Dedifferentiated amniotic fluid mesenchymal stem cell (primary cell): ENCODE measurements around the gene CARMIL3.

ENCODE experiments used
- DNase-seq: peaks from one replicate; pipeline ENCODE4 v3.0.0-alpha.2; 2016; ENCODE audit errors: extremely low spot score

The CARMIL3 gene

DNA sequence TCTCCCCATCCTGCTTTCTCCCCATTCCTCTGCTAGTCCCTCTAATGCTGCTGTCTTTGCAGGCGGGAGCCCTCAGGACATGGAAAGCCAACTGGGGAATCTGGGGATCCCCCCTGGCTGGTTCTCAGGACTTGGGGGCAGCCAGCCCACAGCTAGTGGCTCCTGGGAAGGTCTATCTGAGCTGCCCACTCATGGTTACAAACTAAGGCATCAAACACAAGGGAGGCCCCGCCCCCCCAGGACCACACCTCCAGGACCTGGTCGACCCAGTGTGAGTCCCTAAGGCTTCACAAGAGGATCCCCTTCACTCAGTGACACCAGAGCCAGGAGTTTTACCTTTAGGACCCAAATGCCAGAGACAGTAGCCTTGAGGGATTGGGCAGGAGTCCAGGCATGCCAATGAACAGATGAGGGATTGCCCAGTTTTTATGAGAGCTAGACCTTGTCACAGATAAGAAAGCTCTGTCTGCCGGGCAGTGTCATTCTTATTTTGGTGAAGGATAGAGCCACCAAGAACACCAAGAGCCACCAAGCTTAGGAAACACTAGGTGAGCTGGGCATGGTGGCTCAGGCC is 11.5 kb downstream of the CARMIL3 start:
- DNase-seq = no peak

DNA sequence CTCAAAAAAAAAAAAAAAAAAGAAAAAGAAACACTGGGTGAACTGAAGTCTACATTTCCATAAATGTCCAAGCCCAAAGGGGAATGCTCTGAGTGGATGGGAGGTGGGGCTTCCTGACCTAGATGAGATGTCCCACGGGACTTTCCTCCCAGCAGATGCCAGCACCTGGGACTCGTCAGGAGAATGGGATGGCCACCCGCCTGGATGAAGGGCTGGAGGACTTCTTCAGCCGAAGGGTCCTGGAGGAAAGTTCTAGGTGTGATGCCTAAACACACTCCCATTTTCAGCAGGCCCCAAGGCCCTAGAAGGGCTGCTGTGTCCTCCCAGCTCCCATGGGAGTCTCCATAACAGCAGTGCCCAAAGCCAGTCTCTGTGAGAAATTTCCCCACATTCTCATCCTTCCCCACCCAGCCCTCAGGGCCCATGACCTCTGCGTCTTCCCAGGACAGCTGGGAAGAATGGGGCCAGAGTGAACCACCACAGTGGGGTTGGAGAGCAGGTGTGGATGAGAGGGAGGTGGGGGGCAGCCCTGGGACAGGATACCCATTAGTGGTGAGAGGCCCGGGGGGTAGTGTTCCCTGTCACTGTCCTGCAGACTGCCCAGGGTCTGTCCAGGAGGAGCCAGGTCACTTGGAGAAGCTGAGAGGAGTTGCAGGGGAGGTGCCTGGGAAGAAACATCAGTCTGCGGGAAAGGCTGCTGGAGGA is 12.4 kb downstream of the CARMIL3 start:
- no peak for DNase-seq

DNA sequence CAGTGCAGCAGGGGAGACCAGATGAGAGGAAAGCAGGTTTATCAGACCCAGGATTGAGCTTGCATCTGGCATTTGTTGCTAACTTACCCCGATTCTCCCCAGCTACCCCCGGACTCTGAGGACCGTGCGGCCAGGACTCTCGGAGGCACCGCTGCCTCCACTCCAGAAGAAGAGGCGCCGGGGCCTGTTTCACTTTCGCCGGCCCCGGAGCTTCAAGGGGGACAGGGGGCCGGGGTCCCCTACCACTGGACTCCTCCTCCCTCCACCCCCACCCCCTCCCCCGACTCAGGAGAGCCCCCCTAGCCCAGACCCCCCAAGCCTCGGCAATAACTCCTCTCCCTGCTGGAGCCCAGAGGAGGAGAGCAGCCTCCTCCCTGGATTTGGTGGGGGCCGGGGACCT is 13.0 kb downstream of the CARMIL3 start:
- no peak for DNase-seq

DNA sequence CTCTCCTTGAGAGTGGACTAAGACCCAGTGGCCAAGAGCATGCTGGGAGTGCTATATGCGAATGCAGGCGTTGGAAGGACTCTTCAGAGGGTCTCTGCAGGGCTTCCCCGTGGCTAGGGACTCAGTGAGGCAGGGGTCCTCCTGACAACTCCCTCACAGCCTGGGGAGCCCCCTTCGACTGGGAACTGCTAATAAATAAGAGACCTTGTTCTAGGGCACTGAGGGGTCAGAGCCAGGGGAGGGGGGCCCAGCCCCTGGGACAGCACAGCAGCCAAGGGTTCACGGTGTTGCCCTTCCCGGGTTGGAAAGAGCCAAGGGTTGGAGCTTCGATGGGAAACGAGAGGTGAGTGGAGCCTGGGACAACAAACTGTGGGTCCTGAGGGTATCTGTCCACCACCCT is 13.6 kb downstream of the CARMIL3 start:
- no peak for DNase-seq

DNA sequence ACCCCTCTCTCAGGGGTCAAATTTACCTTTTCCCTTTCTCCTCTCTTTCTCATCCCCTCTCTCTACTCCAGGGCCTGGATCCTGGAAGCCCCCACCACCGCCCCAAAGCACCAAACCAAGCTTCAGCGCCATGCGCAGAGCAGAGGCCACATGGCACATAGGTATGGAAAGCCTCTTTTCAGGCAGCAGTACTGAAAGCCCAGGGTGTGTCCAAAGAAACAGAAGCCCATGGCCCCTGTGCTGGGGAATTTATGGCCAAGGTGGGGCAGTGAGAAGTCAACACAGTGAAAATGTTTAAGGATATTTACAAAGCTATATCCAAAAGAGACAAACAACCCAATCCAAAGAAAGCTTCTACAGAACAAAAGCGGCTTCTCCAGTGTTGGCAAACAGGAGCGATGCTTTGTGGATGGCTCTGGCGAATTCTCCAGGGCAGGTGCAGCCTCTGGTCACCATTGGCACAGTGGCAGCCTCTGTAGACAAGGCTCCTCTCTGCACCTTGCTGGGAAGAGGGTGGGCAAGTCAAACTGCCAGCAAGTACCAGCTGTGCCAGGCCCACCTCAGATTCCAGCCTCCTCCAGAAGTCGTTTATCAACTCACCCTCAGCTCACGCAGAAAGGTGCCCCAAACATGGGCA is 14.8 kb downstream of the CARMIL3 start:
- no peak for DNase-seq

DNA sequence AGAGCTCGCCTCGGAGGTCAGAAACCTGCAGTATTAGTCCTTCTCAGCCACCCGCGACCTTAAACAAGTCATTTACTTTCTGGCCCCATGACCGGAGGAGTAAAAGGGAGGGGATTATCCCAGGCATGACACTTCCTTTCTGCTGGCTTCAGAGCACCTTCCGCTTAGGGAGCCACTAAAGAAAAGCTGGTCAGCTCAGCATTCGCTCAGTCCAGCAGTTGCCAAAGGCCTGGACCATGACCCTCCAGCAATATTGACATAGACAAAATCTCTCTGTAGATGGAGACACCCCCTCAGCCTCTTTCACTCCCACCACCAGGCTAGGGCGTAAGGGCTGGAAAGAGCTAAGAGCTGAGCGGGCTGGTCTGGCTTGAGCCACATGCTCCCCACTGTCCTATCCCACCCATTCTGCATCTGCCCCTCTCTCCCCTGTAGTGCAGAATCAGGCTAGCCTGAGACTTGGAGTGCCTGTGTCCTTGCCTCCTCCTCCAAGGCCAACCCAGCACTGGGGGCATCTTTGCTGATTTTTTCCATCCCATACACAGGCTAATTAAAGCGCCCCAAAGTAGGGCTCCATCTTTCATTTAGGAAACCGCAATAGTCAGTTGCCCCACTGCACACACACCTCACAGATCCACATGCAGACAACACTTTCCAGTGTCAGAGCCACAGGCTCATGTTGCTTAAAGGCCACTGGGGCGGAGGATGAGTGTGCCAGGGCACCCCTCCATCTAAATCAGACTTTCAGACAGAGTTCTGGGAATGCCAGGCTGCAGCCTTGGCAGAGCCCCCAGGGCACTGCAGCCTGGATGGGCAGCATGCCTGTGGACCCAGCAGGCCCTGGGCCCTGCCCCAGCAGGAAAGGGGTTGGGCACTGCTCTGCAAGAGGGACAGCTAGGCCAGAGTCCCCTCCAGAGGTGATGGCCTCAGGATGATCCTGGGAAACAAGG is 15.6 kb downstream of the CARMIL3 start:
- no peak for DNase-seq

DNA sequence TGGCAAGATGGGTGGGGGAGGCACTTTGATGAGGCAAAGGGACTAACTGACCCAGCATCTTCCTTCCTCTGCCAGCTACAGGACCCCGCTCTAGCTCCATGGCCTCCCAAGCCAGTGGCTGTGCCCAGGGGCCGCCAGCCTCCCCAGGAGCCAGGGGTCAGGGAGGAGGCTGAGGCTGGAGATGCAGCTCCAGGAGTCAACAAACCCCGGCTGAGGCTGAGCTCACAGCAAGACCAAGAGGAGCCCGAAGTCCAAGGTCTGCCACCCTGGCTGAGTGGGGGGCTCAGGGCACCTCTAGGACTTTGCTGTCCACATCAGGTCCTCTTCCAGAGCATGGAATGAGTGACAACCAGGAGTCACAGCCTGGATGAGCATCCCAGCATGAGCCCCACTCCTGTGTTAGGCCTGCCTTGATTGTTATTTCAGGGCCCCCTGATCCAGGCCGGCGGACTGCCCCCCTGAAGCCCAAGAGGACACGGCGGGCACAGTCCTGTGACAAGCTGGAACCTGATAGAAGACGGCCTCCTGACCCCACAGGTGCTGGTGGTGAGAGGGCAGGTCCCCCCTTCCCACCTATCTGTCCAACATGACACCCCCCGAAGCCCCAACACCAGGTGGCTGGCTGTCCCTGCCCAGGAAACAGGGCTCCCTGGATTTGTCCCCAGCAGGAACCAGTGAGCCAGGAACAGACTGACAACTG is 17.1 kb downstream of the CARMIL3 start:
- DNase-seq = no peak

DNA sequence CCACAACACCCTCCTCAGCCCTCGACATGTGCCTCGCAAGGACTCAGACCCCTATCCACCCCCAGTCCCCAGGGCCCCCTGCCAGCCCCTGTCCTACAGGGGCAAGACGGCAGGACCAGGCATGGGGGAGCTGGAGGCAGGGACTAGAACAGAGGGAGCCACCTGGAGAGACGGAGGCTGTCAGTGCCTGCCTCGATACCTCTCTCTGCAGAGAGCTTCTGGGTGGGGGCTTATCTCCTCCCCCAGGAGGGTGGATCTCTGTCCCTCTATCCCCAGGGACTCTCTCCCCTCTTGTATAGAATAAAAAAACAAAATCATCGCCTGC is 17.6 kb downstream of the CARMIL3 start:
- no peak for DNase-seq

DNA sequence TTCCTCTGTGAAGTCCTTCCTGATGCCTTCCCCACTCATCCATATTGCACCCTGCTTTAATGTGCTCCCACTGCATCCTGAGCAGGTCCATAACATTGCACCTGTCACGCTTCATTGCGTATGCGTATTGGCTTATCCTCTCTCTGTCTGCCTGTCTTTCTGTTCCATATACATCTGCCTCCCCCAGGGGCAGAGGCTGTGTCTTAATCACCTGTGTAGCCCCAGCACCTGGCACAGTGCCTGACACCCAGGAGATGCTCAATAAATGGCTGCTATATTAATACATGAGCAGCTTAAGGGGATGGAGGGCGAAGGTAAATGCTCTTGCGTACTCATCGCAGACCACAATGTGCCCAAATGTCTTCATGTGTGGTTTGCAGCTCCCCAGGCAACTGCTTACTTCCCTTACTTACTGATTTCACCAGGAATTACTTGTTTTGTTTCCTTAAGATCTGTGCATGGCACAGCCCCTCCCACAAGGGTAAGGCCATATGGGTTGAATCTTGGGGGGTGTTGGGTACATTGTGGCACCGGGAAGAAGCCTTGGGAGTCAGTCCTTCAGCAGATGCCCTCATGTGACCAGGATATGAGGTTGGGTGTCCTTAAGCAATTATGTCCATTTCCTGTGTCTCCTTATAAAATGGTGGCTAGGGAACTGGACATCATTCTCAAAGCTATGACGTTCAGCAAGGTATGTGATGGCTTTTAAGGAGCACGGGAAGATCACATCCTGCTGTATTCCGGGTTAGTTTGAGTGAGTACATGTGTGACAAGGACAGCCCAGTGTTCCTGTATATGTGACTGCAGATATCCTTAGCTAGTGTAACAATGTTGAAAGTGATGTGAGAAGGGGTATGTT is 18.7 kb downstream of the CARMIL3 start:
- DNase-seq = no peak

DNA sequence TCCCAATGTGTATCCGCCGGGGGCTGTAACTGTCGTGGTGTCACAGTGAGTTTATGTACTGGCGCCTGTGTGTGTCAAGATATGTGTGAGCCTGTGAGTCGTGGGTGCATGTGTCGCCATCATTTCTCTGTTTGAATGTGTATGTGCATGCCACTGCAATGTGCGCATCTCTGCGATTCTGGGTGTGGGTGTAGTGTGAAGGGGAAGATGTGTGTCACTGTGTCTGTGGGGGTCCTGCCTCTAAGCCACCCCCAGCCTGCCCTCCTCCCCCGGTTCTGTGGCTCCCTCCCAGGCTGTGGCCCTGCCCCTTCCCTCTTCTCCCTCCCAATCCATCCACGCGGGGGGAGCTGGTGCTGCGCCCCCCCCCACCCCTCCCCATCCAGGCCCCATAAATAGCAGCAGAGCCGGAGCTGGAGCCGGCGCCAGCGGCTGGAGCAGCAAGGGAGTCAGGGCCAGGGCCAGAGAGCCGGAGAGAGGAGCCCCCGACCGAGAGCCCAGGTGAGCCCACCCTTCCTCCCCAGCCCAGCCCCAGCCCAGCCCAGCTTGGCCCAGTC is 19.4 kb downstream of the CARMIL3 start, which contains the start of gene CPNE6:
Gene CPNE6, plus strand, starts transcription at position 419 of the 554 bp plus-strand sequence. CDS start 1,375 bp downstream, outside the sequence.
- no peak for DNase-seq

DNA sequence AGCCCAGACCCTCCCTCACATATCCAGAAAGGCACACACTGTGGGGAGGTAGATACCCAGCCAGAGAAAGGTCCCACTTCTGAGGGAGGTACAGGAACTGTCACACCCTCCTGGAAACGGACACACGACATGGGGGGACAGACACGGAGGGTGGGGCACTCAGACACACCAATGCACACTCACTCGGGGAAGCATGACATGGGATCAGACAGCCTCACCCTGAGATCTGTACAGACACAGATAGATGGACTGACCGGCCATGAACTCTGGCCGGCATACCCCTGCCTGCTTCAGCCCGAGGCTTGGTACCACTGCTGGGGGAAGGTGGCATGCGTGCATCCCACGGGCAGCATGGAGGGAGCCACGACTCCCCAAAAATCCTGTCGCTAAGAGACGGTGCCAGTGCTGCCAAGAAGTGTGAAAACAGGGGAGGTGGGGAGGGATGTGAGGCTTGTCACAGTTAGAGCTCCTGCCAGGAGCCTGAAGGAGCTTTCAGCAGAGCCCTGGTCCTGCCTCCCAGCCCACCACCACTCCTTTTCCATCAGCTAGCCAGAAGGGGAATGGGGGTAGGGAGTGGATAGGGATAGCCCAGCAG is 20.1 kb downstream of the CARMIL3 start:
- DNase-seq = no peak

DNA sequence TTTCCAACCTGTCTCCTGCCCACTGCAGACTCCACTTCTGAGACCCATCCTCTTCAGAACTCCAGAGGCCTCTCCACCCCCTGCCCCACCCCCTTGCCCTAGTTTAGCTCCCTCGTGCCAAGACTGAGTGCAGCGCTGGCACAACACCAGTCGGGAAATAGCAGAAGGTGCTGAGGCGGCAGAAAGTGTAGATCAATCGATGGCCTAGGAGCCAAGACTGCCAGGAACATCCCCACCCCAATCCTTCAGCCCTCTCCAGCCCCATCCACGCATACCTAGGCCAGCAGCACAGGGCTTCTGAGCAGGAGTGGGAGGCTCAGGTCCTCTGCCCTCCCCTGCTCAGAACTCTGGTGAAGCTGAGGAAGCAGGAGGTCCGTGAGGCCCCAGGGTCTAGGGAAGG is 20.6 kb downstream of the CARMIL3 start:
- no peak for DNase-seq

DNA sequence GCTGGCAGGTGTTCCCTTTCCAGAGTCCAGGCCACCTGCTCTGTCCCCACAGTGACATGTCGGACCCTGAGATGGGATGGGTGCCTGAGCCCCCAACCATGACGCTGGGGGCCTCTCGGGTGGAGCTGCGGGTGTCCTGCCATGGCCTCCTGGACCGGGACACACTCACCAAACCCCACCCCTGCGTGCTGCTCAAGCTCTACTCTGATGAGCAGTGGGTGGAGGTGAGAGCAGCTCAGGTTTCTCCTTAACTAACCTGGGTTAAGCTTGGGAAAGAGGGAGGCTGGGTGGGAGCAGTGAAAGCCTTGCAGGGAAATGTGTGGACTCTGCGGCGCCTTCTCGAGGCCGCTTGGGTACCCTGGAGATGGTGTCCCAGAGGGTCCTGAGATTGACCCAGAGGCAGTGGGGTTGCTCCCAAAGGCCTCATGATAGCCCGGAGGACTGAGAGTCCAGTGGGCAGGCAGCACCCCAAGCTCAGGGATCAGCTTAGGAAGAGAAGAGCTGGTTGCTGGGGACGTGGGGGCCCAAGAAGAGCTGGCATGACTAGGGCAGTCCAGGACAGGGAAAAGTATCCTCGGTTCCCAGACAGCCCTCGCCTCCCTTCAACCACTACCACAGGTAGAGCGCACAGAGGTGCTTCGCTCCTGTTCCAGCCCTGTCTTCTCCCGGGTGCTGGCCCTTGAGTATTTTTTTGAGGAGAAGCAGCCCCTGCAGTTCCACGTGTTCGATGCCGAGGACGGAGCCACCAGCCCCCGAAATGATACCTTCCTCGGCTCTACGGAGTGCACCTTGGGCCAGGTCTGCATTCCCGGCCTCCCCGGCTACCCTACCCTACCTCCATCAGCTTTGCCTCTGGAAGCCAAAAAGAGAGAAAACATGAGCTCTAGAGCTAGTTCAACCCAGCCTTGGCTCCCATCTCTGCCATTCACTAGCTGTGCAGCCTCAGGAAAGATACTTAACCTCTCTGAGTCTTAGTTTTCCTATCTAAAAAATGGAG is 21.4 kb downstream of the CARMIL3 start:
- DNase-seq = no peak

DNA sequence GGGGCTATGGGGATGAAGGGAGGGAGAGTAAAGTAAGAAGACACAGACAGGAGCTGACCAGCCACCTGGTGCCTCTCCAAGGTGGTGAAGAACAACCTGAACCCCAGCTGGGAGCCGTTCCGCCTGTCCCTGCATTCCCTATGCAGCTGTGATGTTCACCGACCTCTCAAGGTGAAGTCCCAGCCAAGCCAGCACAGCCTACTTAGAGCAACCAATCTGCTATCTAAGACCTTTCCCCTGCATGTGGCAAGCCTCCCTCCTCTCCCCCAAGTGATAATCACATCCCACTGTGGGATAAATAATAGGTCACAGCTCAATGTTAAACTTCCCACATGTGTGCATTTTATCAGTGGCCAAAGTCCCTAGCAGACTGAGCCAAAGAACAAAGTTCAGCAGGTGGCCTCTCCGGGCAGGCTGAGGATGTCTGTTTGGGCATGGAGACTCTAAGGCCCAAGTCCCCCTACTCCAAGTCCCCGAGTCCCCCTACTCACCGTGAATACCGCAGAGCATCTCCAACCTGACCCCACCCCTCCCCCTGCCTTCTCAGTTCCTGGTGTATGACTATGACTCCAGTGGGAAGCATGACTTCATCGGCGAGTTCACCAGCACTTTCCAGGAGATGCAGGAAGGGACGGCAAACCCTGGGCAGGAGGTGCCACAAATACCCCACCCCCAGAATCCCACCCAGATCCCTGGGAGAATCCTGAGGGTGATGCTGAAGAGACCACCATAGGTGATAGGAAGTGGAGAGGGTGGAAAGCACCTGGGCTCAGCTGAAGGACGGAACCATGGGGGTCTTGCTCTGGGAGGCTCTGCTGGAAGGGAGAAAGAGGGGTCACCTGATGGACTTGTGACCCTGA is 23.0 kb downstream of the CARMIL3 start:
- DNase-seq = no peak

DNA sequence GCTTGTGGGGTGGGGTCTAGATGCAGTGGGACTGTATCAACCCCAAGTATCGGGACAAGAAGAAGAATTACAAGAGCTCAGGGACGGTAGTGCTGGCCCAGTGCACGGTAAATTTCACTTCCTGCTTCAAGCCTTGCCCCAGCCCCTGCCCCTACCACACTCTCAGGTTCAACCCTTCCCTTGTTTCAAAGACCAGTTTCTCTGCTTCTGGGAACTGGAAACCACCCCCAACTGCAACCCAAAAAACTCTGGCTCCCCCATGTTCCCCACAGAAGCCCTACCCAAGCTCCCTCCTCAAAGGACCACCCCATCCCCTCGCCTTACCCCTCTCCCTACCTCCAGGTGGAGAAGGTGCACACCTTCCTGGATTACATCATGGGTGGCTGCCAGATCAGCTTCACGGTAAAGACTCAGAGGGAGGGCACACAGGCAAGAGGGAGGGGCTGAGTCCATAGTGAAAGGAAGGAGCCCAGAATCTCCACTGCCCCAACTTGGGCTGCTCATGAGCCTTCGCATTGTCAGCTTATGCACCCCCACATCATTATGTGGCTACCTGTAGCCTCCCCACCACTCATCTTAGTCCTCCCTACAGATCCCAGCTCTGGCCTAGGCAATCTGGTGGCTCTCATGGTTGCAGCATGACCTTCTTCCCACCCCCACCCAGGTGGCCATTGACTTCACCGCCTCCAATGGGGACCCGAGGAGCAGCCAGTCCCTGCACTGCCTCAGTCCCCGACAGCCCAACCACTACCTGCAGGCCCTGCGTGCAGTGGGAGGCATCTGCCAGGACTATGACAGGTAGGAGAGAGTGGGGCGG is 23.9 kb downstream of the CARMIL3 start:
- DNase-seq = no peak

DNA sequence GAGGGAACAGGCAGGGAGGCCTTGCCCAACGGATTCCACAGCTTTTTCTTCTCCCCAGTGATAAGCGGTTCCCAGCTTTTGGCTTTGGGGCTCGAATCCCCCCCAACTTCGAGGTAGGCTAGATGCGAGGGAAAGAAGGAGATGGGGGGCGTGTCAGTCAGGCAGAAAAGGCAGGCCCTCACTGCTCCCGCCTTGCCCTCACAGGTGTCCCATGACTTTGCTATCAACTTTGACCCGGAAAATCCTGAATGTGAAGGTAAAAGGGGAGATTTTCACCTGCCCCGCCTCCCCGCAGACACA is 24.4 kb downstream of the CARMIL3 start:
- DNase-seq = no peak

DNA sequence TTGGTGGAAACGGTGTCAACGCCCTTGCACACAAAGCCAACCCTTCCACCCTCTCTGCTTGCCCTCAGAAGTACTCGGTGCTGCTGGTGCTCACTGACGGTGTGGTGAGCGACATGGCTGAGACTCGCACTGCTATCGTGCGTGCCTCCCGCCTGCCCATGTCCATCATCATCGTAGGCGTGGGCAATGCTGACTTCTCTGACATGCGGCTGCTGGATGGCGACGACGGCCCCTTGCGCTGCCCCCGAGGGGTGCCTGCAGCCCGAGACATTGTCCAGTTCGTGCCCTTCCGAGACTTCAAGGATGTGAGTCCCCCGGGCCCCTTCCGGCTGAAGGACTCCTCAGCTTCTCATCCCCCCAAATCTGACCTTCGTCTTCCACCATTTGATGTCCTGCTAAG is 25.3 kb downstream of the CARMIL3 start:
- no peak for DNase-seq
